ES-I3 (cell line): ENCODE results near the gene TGFBR1.
"Not testable (repeated sequence)": the region's sequence is repeated elsewhere in the genome, so short reads cannot be mapped to it uniquely, and the experiment has no call there.

Experiments
- H3K36me3 ChIP-seq: 2 replicates; pipeline ENCODE4 v1.6.1; 2013; ENCODE audit warnings: mild to moderate bottlenecking, low read length, control low read depth, moderate library complexity; ENCODE audit not compliant: insufficient read depth
- H3K4me1 ChIP-seq: 2 replicates; pipeline ENCODE4 v1.6.1; 2013; ENCODE audit warnings: mild to moderate bottlenecking, control low read depth, low read length; ENCODE audit not compliant: insufficient read depth
- H3K9ac ChIP-seq: 2 replicates; pipeline ENCODE4 v1.6.1; 2013; ENCODE audit warnings: low read depth, mild to moderate bottlenecking, low read length, moderate library complexity
- H3K9me3 ChIP-seq: 2 replicates; pipeline ENCODE4 v1.6.1; 2013; ENCODE audit warnings: mild to moderate bottlenecking, low read length, moderate library complexity; ENCODE audit not compliant: control insufficient read depth, insufficient read depth

TGFBR1 gene

DNA sequence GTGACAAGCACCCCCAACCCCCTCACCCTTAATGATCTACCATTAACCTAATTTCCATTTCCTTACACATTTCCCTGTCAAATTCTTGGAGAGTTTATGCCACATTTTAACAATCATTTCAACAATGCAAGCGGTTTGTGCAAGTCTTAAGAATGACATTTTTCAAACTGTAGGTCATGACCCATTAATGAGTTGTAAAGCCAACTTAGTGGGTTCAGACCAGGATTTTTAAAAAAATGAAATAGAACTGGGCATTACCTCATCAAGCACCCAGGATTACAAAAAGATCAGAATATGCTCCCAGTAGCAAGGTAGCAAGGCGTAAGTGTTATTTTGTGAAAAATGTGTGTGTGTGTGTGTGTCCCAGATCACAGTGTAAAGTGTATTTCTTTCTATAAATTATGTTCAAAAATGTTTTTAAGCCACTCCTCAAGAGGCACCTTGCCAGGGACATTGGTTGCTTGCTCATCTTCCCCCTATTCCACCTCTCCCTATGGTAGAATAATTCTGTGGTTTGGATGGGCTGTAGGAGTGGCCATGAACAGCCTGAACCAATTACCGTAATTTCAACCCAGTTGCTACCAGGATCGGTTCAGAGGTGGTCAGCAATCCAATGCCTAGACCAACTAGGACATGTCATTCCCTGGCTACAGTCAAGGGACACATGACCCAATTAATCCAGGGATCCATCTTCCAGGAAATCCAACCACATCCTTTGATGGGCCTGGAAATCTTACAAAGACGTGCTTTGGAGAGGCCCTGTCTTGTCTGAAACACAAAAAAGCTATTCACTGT lies 14.4 kb upstream of the TGFBR1 start:
- no peak overlapping the region for H3K9ac ChIP-seq
- H3K36me3 ChIP-seq: no peaks in the 10 kb centered on the region
- no peaks in the 10 kb centered on the region for H3K4me1 ChIP-seq
- H3K9me3 ChIP-seq: peaks cover 9% of the 10 kb centered on the region

DNA sequence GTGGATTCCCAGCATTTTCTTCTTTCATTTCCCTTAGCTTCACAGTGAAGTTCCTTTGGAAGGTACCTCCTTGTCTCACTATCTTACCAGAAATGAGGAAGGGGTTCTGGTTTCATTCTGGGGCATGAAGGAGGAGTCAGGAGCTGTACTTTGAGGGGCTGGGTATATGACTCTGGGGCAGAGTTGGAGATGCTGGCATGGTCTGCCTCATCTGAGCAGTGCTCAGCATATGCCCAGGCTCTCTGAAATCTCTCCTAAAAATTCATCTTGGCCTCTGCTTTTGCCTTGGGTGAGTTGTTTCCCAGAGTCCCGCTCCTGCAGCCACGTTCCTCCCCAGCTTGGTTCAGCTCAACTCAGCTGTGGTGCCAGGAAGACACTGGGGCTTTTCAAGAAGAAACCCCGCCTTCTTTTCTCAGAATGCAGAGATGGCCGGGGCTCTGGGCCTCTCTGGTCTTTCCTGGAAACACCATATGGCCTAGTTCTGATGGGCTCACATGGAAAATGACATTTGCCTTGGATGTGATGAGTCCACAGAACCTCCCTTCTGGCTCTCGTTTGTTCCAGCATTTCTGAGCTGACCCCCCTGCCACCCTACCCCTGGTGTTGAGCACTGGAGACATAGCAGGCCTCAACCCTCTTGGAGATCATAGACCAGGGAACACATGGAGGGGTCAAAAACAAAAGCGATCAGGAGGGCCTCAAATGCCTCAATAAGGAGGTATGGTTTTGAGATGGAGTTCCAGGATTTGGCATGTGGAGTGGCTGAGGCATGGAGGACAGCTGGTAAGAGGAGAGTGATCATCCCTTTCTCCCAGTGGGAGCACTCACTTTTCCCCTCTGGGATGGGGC lies 12.0 kb upstream of the TGFBR1 start:
- peaks cover 9% of the 10 kb centered on the region for H3K9me3 ChIP-seq
- H3K36me3 ChIP-seq: no peaks in the 10 kb centered on the region
- no peaks in the 10 kb centered on the region; the same call in 1 of the 2 replicates for H3K4me1 ChIP-seq
- no peak overlapping the region for H3K9ac ChIP-seq

DNA sequence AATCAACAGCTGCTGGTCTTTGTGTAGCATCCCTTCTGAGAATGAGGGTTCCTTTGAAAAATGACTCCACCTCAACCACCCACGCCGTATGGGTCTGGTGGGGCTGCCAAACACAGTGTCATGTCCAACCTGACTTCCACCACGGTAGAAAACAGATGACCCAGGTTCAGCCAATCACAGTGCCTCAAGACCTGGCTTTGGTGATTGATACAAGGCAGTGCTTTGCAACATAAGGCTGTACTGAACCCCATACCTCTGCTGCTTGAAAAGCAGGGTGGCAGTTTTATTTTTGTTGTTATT lies 11.5 kb upstream of the TGFBR1 start:
- no peaks in the 10 kb centered on the region; the same call in 1 of the 2 replicates for H3K4me1 ChIP-seq
- H3K36me3 ChIP-seq: no peaks in the 10 kb centered on the region
- H3K9ac ChIP-seq: no peak overlapping the region
- peaks cover 9% of the 10 kb centered on the region for H3K9me3 ChIP-seq

DNA sequence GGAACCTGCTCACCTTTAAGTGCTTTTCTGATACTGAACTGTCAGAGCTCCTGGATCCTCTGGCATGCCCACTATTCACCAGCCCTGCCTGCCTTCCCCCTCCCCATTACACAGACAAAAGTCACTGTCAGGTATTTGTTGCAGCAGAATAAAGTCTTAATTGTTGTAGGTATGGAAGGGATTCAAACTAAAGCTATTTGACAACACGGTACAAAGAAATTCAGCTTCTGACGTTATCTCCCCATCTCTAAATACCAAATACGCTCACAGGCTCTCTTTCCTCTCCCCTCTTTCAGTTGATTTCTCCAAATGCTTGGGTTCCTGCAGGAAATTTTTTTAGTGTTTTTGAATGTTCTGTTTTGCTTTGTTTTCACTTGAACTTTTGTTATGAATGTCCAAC lies 9.3 kb upstream of the TGFBR1 start:
- no peak overlapping the region for H3K9ac ChIP-seq
- no peaks in the 10 kb centered on the region for H3K36me3 ChIP-seq
- no peaks in the 10 kb centered on the region for H3K9me3 ChIP-seq
- H3K4me1 ChIP-seq: no peaks in the 10 kb centered on the region; the same call in 1 of the 2 replicates

DNA sequence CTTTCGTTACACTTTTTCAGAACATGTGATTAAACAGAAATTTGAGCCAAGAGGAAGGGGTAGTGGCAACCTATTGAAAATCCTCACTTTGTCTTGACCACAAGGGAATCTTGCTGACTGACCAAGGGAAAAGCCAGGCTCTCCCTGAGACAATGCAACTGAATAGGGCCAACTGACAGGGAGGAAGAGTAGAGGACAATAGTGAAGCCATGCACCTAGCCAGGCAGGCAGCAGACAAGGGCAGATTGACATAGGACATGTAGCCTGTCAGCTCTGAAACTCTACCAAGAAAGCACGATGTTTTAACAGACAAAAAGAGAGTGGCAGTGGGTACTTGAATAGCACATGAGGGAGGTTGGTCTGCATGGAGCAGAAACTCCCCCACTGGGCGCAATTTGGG lies 8.5 kb upstream of the TGFBR1 start:
- Histone ChIP-seq H3K36me3 (no peaks in the 10 kb centered on the region), H3K9ac (no peak overlapping the region), H3K4me1 (no peaks in the 10 kb centered on the region; the same call in 1 of the 2 replicates), H3K9me3 (no peaks in the 10 kb centered on the region)

DNA sequence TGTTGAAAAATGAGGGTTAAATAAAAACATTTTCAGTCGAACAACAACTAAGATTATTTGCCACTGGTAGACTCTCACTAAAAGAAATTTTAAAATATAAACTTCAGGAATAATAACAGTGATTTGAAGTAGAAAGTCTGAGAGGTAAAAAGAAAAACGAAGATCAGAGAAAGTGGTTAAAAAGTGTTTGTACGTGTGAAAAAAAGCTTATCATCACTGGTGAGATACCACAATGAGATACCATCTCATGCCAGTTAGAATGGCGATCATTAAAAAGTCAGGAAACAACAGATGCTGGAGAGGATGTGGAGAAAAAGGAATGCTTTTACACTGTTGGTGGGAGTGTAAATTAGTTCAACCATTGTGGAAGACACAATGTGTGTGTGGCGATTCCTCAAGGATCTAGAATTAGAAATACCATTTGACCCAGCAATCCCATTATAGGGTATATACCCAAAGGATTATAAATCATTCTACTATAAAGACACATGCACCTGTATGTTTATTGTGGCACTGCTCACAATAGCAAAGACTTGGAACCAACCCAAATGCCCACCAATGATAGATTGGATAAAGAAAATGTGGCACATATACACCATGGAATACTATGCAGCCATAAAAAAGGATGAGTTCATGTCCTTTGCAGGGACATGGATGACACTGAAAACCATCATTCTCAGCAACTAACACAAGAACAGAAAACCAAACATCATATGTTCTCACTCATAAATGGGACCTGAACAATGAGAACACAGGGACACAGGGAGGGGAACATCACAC lies 4.9 kb upstream of the TGFBR1 start:
- not testable (repeated sequence) for H3K36me3 ChIP-seq, H3K9me3 ChIP-seq, H3K9ac ChIP-seq, H3K4me1 ChIP-seq

DNA sequence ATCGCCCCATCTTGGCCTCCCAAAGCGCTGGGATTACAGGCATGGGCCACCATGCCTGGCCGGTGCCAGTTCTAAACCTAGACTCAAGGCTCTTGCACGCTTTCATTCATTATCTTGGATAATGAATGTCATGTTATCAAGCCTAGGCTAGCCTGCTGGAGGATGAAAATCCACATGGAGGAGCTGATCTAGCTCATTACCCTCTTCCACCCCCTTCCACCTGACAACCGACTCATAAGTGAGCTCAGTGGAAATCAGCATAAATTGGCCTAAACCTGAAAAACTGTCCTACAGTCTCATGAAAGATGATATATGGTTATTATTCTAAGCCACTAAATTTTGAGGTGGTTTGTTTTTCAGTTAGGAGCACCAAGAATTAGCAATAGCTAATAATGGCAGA lies 3.6 kb upstream of the TGFBR1 start:
- peaks cover 10% of the 10 kb centered on the region; the same call in 1 of the 2 replicates for H3K4me1 ChIP-seq
- no peak overlapping the region for H3K9ac ChIP-seq
- H3K36me3 ChIP-seq: no peaks in the 10 kb centered on the region
- no peaks in the 10 kb centered on the region for H3K9me3 ChIP-seq

DNA sequence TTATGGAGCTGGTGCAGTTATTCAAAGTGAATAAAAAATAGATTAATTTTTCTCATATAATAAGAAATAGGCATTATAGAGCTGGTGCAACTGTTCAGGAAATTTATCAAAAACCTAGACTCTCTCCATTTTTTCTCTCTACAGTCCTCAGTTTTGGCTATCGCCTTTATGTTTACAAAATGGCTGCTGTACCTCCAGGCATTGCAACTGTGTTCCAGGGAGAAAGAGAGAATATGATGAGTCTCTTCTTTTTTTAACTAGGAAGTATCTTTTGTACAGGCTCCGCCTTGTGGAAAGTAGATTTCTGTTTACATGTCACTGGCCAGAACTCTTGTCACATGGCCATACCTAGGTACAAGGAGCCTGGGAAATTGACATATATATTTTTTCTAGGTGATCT lies 3.1 kb upstream of the TGFBR1 start:
- H3K9me3 ChIP-seq: no peaks in the 10 kb centered on the region
- H3K36me3 ChIP-seq: no peaks in the 10 kb centered on the region
- peaks cover 10% of the 10 kb centered on the region; the same call in 1 of the 2 replicates for H3K4me1 ChIP-seq
- no peak overlapping the region for H3K9ac ChIP-seq

DNA sequence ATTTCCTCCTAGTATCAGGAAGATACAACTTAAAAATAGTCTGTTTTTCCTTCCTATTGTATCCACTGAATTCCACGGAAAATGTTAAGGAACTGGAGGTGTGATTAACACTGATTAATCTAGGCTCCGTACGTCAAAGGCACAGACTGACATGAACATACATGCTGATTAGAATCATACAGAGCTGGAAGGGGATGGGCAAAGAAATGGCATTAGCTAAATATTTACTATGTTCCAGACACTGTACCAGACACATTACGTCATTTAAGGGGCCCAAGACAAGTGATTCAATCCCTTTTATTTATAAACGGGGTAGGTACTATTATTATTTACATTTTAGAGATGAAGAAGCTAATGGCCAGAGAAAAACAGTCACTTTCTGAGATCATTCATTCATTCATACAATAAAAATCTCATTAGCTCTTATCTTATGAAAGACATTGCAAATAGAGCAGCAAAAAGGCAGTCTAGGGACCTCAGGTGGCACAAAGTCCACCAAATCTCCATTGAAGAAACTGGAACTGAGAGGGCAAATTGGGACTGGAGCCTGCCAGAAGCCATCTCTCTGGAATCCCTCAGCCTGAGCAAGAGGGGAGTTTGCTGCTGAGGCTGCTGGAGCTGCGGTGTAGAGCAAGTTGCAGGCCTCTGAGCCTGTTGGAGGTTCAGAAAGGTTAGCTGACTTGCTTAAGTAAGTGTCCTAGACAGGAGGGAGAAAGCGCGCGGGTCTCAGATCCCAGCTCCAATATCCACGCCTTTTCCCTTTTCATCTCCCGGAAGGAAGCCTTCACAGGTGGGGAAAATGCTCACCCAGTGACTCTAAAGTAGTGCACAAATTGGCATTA lies 1.6 kb upstream of the TGFBR1 start:
- Histone ChIP-seq H3K4me1 (peaks cover 10% of the 10 kb centered on the region), H3K9ac (peak overlapping the region; percentile 70; the same call in 1 of the 2 replicates), H3K9me3 (no peaks in the 10 kb centered on the region), H3K36me3 (no peaks in the 10 kb centered on the region)

DNA sequence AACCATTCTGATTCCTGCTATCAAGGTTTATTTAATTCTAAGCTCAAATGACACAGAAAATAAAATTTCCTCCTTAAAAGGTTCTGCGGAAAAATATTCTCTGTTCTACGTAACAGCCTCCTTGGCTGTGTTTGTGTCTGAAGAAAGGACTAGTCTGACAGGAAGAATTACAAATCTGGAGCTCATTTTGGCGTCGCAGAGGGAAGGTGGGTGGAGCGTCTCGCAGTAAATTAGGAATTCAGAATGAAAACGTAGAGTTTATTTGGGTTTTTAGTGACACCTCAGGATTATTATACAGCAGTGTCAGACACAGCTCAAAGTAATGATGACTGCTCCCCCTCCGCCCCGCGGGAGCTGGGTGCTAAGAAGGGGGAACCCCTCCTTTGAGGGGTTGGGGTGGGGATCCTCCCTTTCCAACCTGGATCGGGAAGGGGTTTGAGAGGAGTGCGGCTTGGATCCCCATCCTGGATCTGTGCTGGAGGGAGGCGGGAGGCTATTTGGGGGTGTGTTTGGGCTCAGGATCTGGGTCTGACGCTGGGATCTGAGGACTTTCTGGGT lies 933 bp upstream of the TGFBR1 start:
- no peaks in the 10 kb centered on the region for H3K9me3 ChIP-seq
- H3K4me1 ChIP-seq: peaks cover 10% of the 10 kb centered on the region
- no peaks in the 10 kb centered on the region for H3K36me3 ChIP-seq
- H3K9ac ChIP-seq: peak overlapping the region; percentile 70; the same call in 1 of the 2 replicates

DNA sequence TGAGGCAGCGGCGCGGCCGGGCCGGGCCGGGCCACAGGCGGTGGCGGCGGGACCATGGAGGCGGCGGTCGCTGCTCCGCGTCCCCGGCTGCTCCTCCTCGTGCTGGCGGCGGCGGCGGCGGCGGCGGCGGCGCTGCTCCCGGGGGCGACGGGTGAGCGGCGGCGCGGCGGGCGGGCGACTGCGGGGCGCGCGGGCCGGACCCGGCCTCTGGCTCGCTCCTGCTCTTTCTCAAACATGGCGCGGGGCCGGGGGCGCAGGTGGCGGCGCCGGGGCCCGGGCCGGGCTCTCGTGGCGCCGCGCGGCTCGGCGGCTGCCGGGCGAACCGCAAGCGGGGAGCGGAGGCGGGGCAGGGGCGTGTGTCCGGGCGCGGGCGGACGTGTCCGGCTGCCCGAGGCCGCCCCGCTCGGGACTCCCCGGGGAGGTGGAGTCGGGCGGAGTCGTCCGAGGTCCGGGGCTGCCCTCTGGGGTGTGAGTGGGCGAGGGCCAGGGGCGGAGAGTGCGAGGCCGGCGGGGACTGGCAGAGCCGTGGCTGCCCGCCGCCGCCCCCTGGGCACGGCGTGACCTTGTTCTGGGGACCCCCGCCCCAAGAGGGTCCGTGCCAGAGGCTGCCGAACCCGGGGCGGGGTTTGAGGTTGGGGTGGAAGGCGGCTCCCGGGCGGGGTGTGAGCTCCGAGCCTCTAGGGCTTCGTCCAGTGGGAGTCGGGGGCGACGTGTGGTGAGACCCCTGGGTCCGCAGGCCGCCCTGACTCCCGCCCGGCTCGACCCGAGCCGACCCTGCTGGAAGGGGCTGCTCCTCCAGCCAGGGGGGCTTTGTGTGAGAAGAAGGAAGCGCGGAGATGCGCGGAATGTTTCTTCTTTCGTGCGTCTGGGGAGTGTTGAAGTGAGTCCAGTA lies 485 bp downstream of the TGFBR1 start:
- peak overlapping the region; percentile 74 for H3K9ac ChIP-seq
- peaks cover 10% of the 10 kb centered on the region for H3K4me1 ChIP-seq
- H3K36me3 ChIP-seq: no peaks in the 10 kb centered on the region
- H3K9me3 ChIP-seq: no peaks in the 10 kb centered on the region

DNA sequence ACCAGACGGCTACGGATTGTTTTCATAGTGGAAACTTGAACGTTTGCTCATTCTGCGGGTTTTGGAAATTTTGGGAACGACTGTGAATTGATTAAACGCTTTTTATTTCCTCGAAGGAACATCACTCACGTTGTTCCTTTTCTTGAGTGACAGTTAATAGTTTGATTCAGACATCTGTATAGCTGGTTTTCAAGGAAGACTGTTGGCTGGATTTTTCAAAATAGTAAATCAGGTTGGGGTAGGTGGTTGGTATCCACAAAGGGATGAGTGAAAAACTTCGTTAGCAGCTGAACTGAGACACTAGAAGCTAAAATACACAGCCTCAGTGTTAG lies 1.1 kb downstream of the TGFBR1 start:
- Histone ChIP-seq H3K4me1 (peaks cover 10% of the 10 kb centered on the region), H3K36me3 (no peaks in the 10 kb centered on the region), H3K9ac (peak overlapping the region; percentile 74), H3K9me3 (no peaks in the 10 kb centered on the region)

DNA sequence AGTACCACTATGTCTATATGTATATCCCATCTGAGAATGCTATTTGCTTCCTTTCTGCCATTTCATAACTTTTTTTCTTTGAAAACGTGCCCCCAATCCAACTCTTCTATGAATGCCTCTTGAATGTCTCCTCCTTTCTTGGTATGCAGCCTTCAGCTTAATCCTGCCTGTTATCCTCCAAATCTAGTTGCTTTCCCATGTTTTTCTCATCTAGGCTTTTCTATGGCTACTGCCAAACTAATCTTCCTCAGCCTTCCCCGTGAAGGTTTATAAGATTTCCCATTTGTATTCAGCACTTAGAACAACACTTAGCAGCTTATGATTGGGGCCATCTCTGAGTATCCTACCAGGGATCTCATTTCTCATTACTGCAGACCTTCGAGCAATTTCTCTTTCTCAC lies 2.5 kb downstream of the TGFBR1 start:
- no peaks in the 10 kb centered on the region for H3K9me3 ChIP-seq
- H3K9ac ChIP-seq: no peak overlapping the region
- H3K36me3 ChIP-seq: no peaks in the 10 kb centered on the region
- H3K4me1 ChIP-seq: peaks cover 14% of the 10 kb centered on the region
